Spleen (tissue), 11 donors: ENCODE results near the gene EPS8. TPM values are rescaled to one million over a fixed set of nuclear protein-coding genes. Genes with fewer than 3 reads are reported as not detected.

Source experiments
- DNase-seq: peaks from one replicate; pipeline ENCODE4 v3.0.0-alpha.2; 2020
- H3K27ac ChIP-seq, 8 donors: fragments of 200-600 bp; sonication (generic) in 7 of 8; 1 replicate in 4 of 8; 2 replicates in 4 of 8; pipeline versions ENCODE4 v1.5.0 to v1.8.0; 2016 to 2021; ENCODE audit warnings: inconsistent platforms in 4 of 8, mild to moderate bottlenecking in 4 of 8, moderate library complexity in 1 of 8
- H3K27me3 ChIP-seq, 7 donors: fragments of 200-600 bp; sonication (generic) in 6 of 7; replicated peaks in 1 of 7; 1 replicate in 4 of 7; 2 replicates in 3 of 7; pipeline versions ENCODE4 v1.5.0 to v1.8.0; 2016 to 2021; ENCODE audit warnings: inconsistent platforms in 3 of 7, mild to moderate bottlenecking in 1 of 7
- H3K36me3 ChIP-seq, 6 donors: fragments of 200-600 bp; sonication (generic) in 5 of 6; 1 replicate in 4 of 6; 2 replicates in 2 of 6; pipeline versions ENCODE4 v1.5.0 to v1.8.0; 2016 to 2021; ENCODE audit warnings: inconsistent platforms in 2 of 6
- H3K4me1 ChIP-seq, 6 donors: fragments of 200-600 bp; sonication (generic) in 5 of 6; 1 replicate in 3 of 6; 2 replicates in 3 of 6; pipeline versions ENCODE4 v1.5.0 to v1.8.0; 2016 to 2021; ENCODE audit warnings: inconsistent platforms in 3 of 6
- H3K4me3 ChIP-seq, 8 donors: fragments of 200-600 bp; sonication (generic) in 7 of 8; 1 replicate in 4 of 8; 2 replicates in 4 of 8; pipeline versions ENCODE4 v1.5.0 to v1.8.0; 2016 to 2021; ENCODE audit warnings: inconsistent platforms in 4 of 8, mild to moderate bottlenecking in 4 of 8, moderate library complexity in 2 of 8
- H3K9me3 ChIP-seq, 8 donors: fragments of 200-600 bp; sonication (generic) in 7 of 8; 1 replicate in 4 of 8; 2 replicates in 4 of 8; pipeline versions ENCODE4 v1.5.0 to v1.8.0; 2016 to 2021; ENCODE audit warnings: inconsistent platforms in 4 of 8
- CTCF ChIP-seq, 11 experiments: fragments of 200-600 bp in 7 of 11; fragments of 450-650 bp in 4 of 11; sonication (generic) in 4 of 11; IDR thresholded peaks in 8 of 11; conservative IDR thresholded peaks in 3 of 11; 1 replicate in 7 of 11; 2 replicates in 4 of 11; pipeline versions ENCODE4 v1.4.0 to v1.8.0; 2016 to 2021; ENCODE audit warnings: antibody characterized with exemption in 11 of 11, inconsistent platforms in 4 of 11, mild to moderate bottlenecking in 1 of 11
- POLR2A ChIP-seq, 3 donors: fragments of 450-650 bp; IDR thresholded peaks; one replicate each; pipeline ENCODE4 v1.5.1; 2017; ENCODE audit warnings: antibody characterized with exemption in 3 of 3, mild to moderate bottlenecking in 1 of 3
- POLR2AphosphoS5 ChIP-seq, 3 donors: sonication (generic); formaldehyde crosslinking; IDR thresholded peaks; one replicate each; pipeline ENCODE4 v1.5.1; 2017; ENCODE audit warnings: antibody characterized with exemption in 3 of 3
- WGBS, 5 donors: extraction: QIAGEN DNeasy Blood & Tissue Kit in 3 of 5; methylation state at CpG; one replicate each; pipeline versions ENCODE4 v1.1.5 to v1.1.7; 2013 to 2018; 5-methylcytosine and 5-hydroxymethylcytosine counted together
- intact Hi-C: fragments of 100-400 bp; cut with DNase I; formaldehyde crosslinking; loops from one replicate; pipeline ENCODE4 v1.15.0; 2023; ENCODE audit warnings: low total_unique reads
- polyA plus RNA-seq, 3 donors: library from polyadenylated mRNA; stranded (reverse); fragments of 200-250 nt; gene quantifications; one replicate each; pipeline ENCODE4 v1.2.1, GENCODE V29; 2013
- total RNA-seq, 7 donors: library from RNA; depleted of rRNA in 3 of 7; stranded (reverse); fragments of >200 nt in 3 of 7; fragmentation: NEBNext Ultra II Directional in 4 of 7; extraction: Animal tissue kit (Norgen Biotek cat#: 25700) in 4 of 7; gene quantifications; one replicate each; pipeline versions ENCODE4 v1.1.0 to v1.2.1, GENCODE V29; 2016 to 2021
- donor health status: healthy with polysubstance abuse.
- donor health status: DM: no; HTN: no; CAD: no; lungs with moderate emphysema.
- donor health status: DM: no; HTN: no; CAD: no.
- donor health status: Bipolar disorder and iron deficiency.
- donor health status: healthy.
- donor health status: DM: no; HTN: no; CAD: no.
- donor health status: DM: yes; HTN: yes; CAD: no.

Gene EPS8
- total and polyA plus RNA-seq, 10 donors = 4.6 to 90.5 (median 30.9) TPM

DNA sequence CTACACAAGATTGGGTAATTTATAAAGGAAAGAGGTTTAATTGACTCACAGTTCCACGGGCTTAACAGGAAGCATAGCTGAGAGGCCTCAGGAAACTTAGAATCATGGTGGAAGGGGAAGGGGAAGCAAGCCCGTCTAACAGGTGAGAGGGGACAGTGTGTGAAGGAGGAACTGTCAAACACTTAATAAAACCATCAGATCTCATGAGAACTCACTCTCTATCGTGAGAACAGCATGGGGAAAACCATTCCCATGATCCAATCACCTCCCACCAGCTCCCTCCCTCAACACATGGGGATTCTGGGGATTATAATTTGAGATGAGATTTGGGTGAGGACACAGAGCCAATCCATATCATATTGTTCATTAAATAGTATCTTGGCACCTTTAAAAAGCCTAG is 56.1 kb downstream of the EPS8 start:
- 31 to 50% (median 40%) methylated on average over 3 of the region's 3 CpGs for WGBS, 5 donors
- TF ChIP-seq POLR2AphosphoS5 (IDR thresholded peaks at IDR 0.05) = no peak
- no peak for TF ChIP-seq POLR2A (IDR thresholded peaks at IDR 0.05)
- TF ChIP-seq CTCF (IDR thresholded peaks at IDR 0.05 in 8 of 11, conservative IDR thresholded peaks at IDR 0.05 in 3 of 11) = no peak
- no peaks in the 10 kb centered on the region for H3K9me3 ChIP-seq
- H3K4me1 ChIP-seq = no peaks in the 10 kb centered on the region
- H3K27me3 ChIP-seq = no peaks in the 10 kb centered on the region
- H3K36me3 ChIP-seq = no peaks in the 10 kb centered on the region
- no peak for DNase-seq
- intact Hi-C loops = no loop called here
- no peak overlapping the region for H3K27ac ChIP-seq
- no peak overlapping the region for H3K4me3 ChIP-seq

GRCh38 chr12:15732341-15733061 is 56.7 kb downstream of the EPS8 start:
- intact Hi-C loops = no loop called here
- H3K27me3 ChIP-seq = no peaks in the 10 kb centered on the region
- no peak overlapping the region for H3K27ac ChIP-seq
- no peaks in the 10 kb centered on the region for H3K9me3 ChIP-seq
- H3K4me1 ChIP-seq = no peaks in the 10 kb centered on the region
- WGBS, 5 donors = 79 to 91% (median 83%) methylated on average over 6 of the region's 6 CpGs
- H3K4me3 ChIP-seq = no peak overlapping the region
- TF ChIP-seq POLR2A (IDR thresholded peaks at IDR 0.05) (no peak), POLR2AphosphoS5 (IDR thresholded peaks at IDR 0.05) (no peak), CTCF (IDR thresholded peaks at IDR 0.05 in 8 of 11, conservative IDR thresholded peaks at IDR 0.05 in 3 of 11) (no peak)
- H3K36me3 ChIP-seq = no peaks in the 10 kb centered on the region
- no peak for DNase-seq

GRCh38 chr12:15731940-15732339 is 57.2 kb downstream of the EPS8 start:
- Histone ChIP-seq H3K27ac (no peak overlapping the region), H3K9me3 (no peaks in the 10 kb centered on the region), H3K4me1 (no peaks in the 10 kb centered on the region), H3K36me3 (no peaks in the 10 kb centered on the region), H3K4me3 (no peak overlapping the region), H3K27me3 (no peaks in the 10 kb centered on the region)
- no peak for DNase-seq
- 87 to 98% (median 95%) methylated on average over 3 of the region's 3 CpGs for WGBS, 5 donors
- intact Hi-C loops = no loop called here
- TF ChIP-seq POLR2AphosphoS5 (IDR thresholded peaks at IDR 0.05) = no peak
- TF ChIP-seq POLR2A (IDR thresholded peaks at IDR 0.05) = no peak
- no peak for TF ChIP-seq CTCF (IDR thresholded peaks at IDR 0.05 in 8 of 11, conservative IDR thresholded peaks at IDR 0.05 in 3 of 11)

GRCh38 chr12:15729097-15729496 is 60.1 kb downstream of the EPS8 start:
- H3K9me3 ChIP-seq = no peaks in the 10 kb centered on the region
- H3K27ac ChIP-seq = no peak overlapping the region
- H3K4me3 ChIP-seq = no peak overlapping the region
- intact Hi-C loops = no loop called here
- no peak for DNase-seq
- H3K36me3 ChIP-seq = no peaks in the 10 kb centered on the region
- WGBS, 5 donors = 89 to 94% (median 91%) methylated on average over 4 of the region's 4 CpGs
- peaks cover 0 to 5% (median 0%) of the 10 kb centered on the region in 6 donors for H3K4me1 ChIP-seq
- TF ChIP-seq POLR2A (IDR thresholded peaks at IDR 0.05) (no peak), POLR2AphosphoS5 (IDR thresholded peaks at IDR 0.05) (no peak), CTCF (IDR thresholded peaks at IDR 0.05 in 8 of 11, conservative IDR thresholded peaks at IDR 0.05 in 3 of 11) (no peak)
- no peaks in the 10 kb centered on the region for H3K27me3 ChIP-seq
